IMR-90 (cell line): ENCODE data around the gene CAVIN4. TPM values are rescaled to one million over a fixed set of nuclear protein-coding genes. Genes with fewer than 3 reads are reported as not detected.

Experiments used
- ATAC-seq: fragments of 200-7000 bp; cut with Tn5 transposase; 2 replicates; pipeline ENCODE4 v1.9.1; 2020; ENCODE audit warnings: low read depth, mild to moderate bottlenecking, moderate library complexity
- BruUV-seq: library from RNA; stranded (reverse); fragments of 400-500 nt; replicated peaks from 2 replicates; lab custom pipeline; 2021; lab: Mats Ljungman, UMichigan
- CTCF ChIA-PET: fragments of 300-600 bp; formaldehyde crosslinking; extraction: SDS; loops from one replicate; lab custom pipeline; 2021; ENCODE audit warnings: antibody characterized with exemption; lab: Yijun Ruan, JAX
- POLR2A ChIA-PET: fragments of 300-600 bp; sonication (Branson Sonifier 250); formaldehyde crosslinking; loops from one replicate; lab custom pipeline; 2022; ENCODE audit warnings: antibody characterized with exemption; ENCODE audit not compliant: unreplicated experiment; lab: Charles Lee
- DNase-seq: peaks from one replicate; pipeline ENCODE4 v3.0.0; 2013
- H2AFZ ChIP-seq: replicated peaks from 2 replicates; pipeline ENCODE3; 2013; ENCODE audit warnings: low read length, mild to moderate bottlenecking; ENCODE audit not compliant: poor library complexity
- H2AK5ac ChIP-seq: 2 replicates; pipeline ENCODE4 v1.6.1; 2013; ENCODE audit warnings: low read depth, low read length, inconsistent platforms
- H2AK9ac ChIP-seq: replicated peaks from 2 replicates; pipeline ENCODE3; 2013; ENCODE audit warnings: mild to moderate bottlenecking, low read depth, low read length, moderate library complexity; ENCODE audit not compliant: poor library complexity
- H2BK120ac ChIP-seq: 2 replicates; pipeline ENCODE4 v1.6.1; 2013; ENCODE audit warnings: low read depth, low read length, inconsistent platforms
- H2BK15ac ChIP-seq: 3 replicates; pipeline ENCODE4 v1.6.1; 2013; ENCODE audit warnings: low read depth, low read length, inconsistent platforms
- H2BK20ac ChIP-seq: 2 replicates; pipeline ENCODE4 v1.6.1; 2013; ENCODE audit warnings: low read depth, mild to moderate bottlenecking, inconsistent platforms, low read length, moderate library complexity
- H2BK5ac ChIP-seq: 2 replicates; pipeline ENCODE4 v1.6.1; 2013; ENCODE audit warnings: mild to moderate bottlenecking, low read depth, low read length, inconsistent platforms; ENCODE audit not compliant: poor library complexity, severe bottlenecking
- H3K14ac ChIP-seq: replicated peaks from 2 replicates; pipeline ENCODE4 v1.6.1; 2013; ENCODE audit warnings: low read depth, low read length, inconsistent platforms
- H3K18ac ChIP-seq: 2 replicates; pipeline ENCODE4 v1.6.1; 2013; ENCODE audit warnings: low read depth, low read length, control low read depth
- H3K23ac ChIP-seq: 2 replicates; pipeline ENCODE4 v1.6.1; 2013; ENCODE audit warnings: low read depth, low read length, inconsistent platforms
- H3K27ac ChIP-seq: 2 replicates; pipeline ENCODE4 v1.5.1; 2013; ENCODE audit warnings: mild to moderate bottlenecking, control low read depth, low read length; ENCODE audit not compliant: insufficient read depth
- H3K27me3 ChIP-seq: 2 replicates; pipeline ENCODE4 v1.6.1; 2013; ENCODE audit warnings: low read length; ENCODE audit not compliant: control insufficient read depth, insufficient read depth
- H3K36me3 ChIP-seq: 2 replicates; pipeline ENCODE4 v1.6.1; 2013; ENCODE audit warnings: low read length, mixed read lengths; ENCODE audit not compliant: control insufficient read depth, insufficient read depth
- H3K4ac ChIP-seq: 2 replicates; pipeline ENCODE4 v1.6.1; 2013; ENCODE audit warnings: low read depth, low read length, inconsistent platforms
- H3K4me1 ChIP-seq: 2 replicates; pipeline ENCODE4 v1.6.1; 2013; ENCODE audit warnings: low read length, mixed read lengths; ENCODE audit not compliant: control insufficient read depth, insufficient read depth
- H3K4me2 ChIP-seq: 2 replicates; pipeline ENCODE4 v1.6.1; 2013; ENCODE audit warnings: low read depth, mild to moderate bottlenecking, control low read depth, low read length, moderate library complexity
- H3K4me3 ChIP-seq: 2 replicates; pipeline ENCODE4 v1.5.1; 2013; ENCODE audit warnings: low read depth, mild to moderate bottlenecking, control low read depth, low read length, moderate library complexity; ENCODE audit not compliant: insufficient read depth
- H3K56ac ChIP-seq: 2 replicates; pipeline ENCODE4 v1.6.1; 2013; ENCODE audit warnings: low read length, inconsistent platforms; ENCODE audit not compliant: insufficient read depth; ENCODE audit errors: extremely low read depth
- H3K79me1 ChIP-seq, 2 experiments: 2 replicates each; pipeline ENCODE4 v1.6.1; 2013; ENCODE audit warnings: low read length in 2 of 2, inconsistent platforms in 1 of 2, low read depth in 1 of 2
- H3K9ac ChIP-seq: 2 replicates; pipeline ENCODE4 v1.6.1; 2013; ENCODE audit warnings: low read depth, low read length, control low read depth
- H3K9me1 ChIP-seq: 2 replicates; pipeline ENCODE4 v1.6.1; 2013; ENCODE audit warnings: low read length, inconsistent platforms; ENCODE audit not compliant: insufficient read depth
- H3K9me3 ChIP-seq: 2 replicates; pipeline ENCODE4 v1.6.1; 2013; ENCODE audit warnings: low read length; ENCODE audit not compliant: control insufficient read depth, insufficient read depth
- H4K20me1 ChIP-seq: 2 replicates; pipeline ENCODE4 v1.6.1; 2013; ENCODE audit warnings: low read length, inconsistent platforms; ENCODE audit not compliant: insufficient read depth
- H4K5ac ChIP-seq: 2 replicates; pipeline ENCODE4 v1.6.1; 2013; ENCODE audit warnings: mild to moderate bottlenecking, low read depth, low read length, control low read depth
- H4K8ac ChIP-seq, 2 experiments: 2 replicates each; pipeline ENCODE4 v1.6.1; 2013; ENCODE audit warnings: low read depth in 2 of 2, low read length in 2 of 2, control low read depth in 1 of 2, inconsistent platforms in 1 of 2
- H4K91ac ChIP-seq: 2 replicates; pipeline ENCODE4 v1.6.1; 2013; ENCODE audit warnings: low read depth, low read length, inconsistent platforms; ENCODE audit not compliant: insufficient read depth
- BHLHE40 ChIP-seq: fragments of 150-350 bp; IDR thresholded peaks from 2 replicates; pipeline ENCODE4 v1.6.1; 2016; ENCODE audit warnings: mild to moderate bottlenecking, low read depth, low read length
- CEBPB ChIP-seq: IDR thresholded peaks from 2 replicates; pipeline ENCODE4 v1.6.1; 2012; ENCODE audit warnings: low read depth, low read length, improper control_type of control experiment
- CHD1 ChIP-seq: IDR thresholded peaks from 2 replicates; pipeline ENCODE4 v1.6.1; 2012; ENCODE audit warnings: low read depth, low read length, improper control_type of control experiment
- CTCF ChIP-seq: conservative IDR thresholded peaks from 2 replicates; pipeline ENCODE4 v1.5.1; 2012; ENCODE audit warnings: mild to moderate bottlenecking, low read depth, low read length, improper control_type of control experiment
- ELK1 ChIP-seq: fragments of 150-350 bp; IDR thresholded peaks from 2 replicates; pipeline ENCODE4 v1.6.1; 2016; ENCODE audit warnings: low read depth, mild to moderate bottlenecking, low read length, moderate library complexity, borderline replicate concordance
- FOS ChIP-seq: fragments of 150-350 bp; IDR thresholded peaks from 2 replicates; pipeline ENCODE4 v1.6.1; 2016; ENCODE audit warnings: low read depth, low read length
- MAFK ChIP-seq: IDR thresholded peaks from 2 replicates; pipeline ENCODE4 v1.6.1; 2012; ENCODE audit warnings: low read depth, low read length, improper control_type of control experiment
- MAZ ChIP-seq: IDR thresholded peaks from 2 replicates; pipeline ENCODE4 v1.6.1; 2012; ENCODE audit warnings: low read depth, mild to moderate bottlenecking, low read length, improper control_type of control experiment, moderate library complexity, borderline replicate concordance
- MXI1 ChIP-seq: IDR thresholded peaks from 2 replicates; pipeline ENCODE4 v1.6.1; 2012; ENCODE audit warnings: low read depth, mild to moderate bottlenecking, low read length, moderate library complexity, borderline replicate concordance
- NFE2L2 ChIP-seq: fragments of 150-350 bp; IDR thresholded peaks from 2 replicates; pipeline ENCODE4 v1.6.1; 2016; ENCODE audit warnings: low read depth, mild to moderate bottlenecking, low read length
- POLR2A ChIP-seq: IDR thresholded peaks from 2 replicates; pipeline ENCODE4 v1.6.1; 2012; ENCODE audit warnings: mild to moderate bottlenecking, low read depth, low read length
- RCOR1 ChIP-seq: IDR thresholded peaks from 2 replicates; pipeline ENCODE4 v1.6.1; 2012; ENCODE audit warnings: mild to moderate bottlenecking, low read length, improper control_type of control experiment; ENCODE audit not compliant: insufficient replicate concordance
- RFX5 ChIP-seq: IDR thresholded peaks from 2 replicates; pipeline ENCODE4 v1.8.0; 2012; ENCODE audit warnings: low read depth, mild to moderate bottlenecking, low read length, moderate library complexity
- SMC3 ChIP-seq: fragments of 150-350 bp; IDR thresholded peaks from 2 replicates; pipeline ENCODE4 v1.6.1; 2016; ENCODE audit warnings: low read depth, mild to moderate bottlenecking, antibody characterized with exemption, low read length, moderate library complexity
- WGBS, 2 experiments: methylation state at CpG; one replicate each; pipeline versions ENCODE4 v1.1.5 to v1.1.7; 2013; ENCODE audit warnings: missing lambda C conversion rate in 2 of 2; ENCODE audit not compliant: insufficient read length in 1 of 2; ENCODE audit errors: extremely low coverage in 2 of 2; 5-methylcytosine and 5-hydroxymethylcytosine counted together
- dilution Hi-C: fragments of 300-500 bp; cut with HindIII; formaldehyde crosslinking; loops from one replicate; pipeline ENCODE4 v1.14.3; 2018; ENCODE audit warnings: low sequenced_read_pairs; ENCODE audit not compliant: unreplicated experiment
- in situ Hi-C: fragments of 300-500 bp; cut with MboI; formaldehyde crosslinking; loops from 3 replicates; pipeline ENCODE4 v1.14.3; 2019; ENCODE audit warnings: low sequenced_read_pairs, inconsistent platforms, mixed read lengths
- intact Hi-C: fragments of 100-400 bp; cut with micrococcal nuclease; formaldehyde crosslinking; loops from 2 replicates; pipeline ENCODE4 v1.10.0; 2022
- polyA plus RNA-seq, 3 experiments: library from polyadenylated mRNA; depleted of rRNA; stranded (reverse); fragments of >200 nt; gene quantifications; 2 replicates each; pipeline ENCODE4 v1.2.3, GENCODE V29; 2012; ENCODE audit warnings: low replicate concordance in 1 of 3
- total RNA-seq: library from RNA; depleted of rRNA; stranded (reverse); fragments of >200 nt; gene quantifications from 2 replicates; pipeline ENCODE4 v1.2.3, GENCODE V29; 2012

The CAVIN4 gene
- total and polyA plus RNA-seq, 2 of the 4 experiments (the other 2 are of a cell fraction): 2.2 to 2.6 TPM

- POLR2A ChIA-PET: no interaction called here
These were observed 20.8 kb upstream of the CAVIN4 start for GRCh38 chr9:100557053-100557452.

More at GRCh38 chr9:100557053-100557452, 20.8 kb upstream of the CAVIN4 start:
- Histone ChIP-seq H4K8ac (no peak overlapping the region), H3K4me3 (no peak overlapping the region), H2AK9ac (no peak overlapping the region), H3K14ac (no peak overlapping the region), H3K18ac (no peak overlapping the region), H3K9me1 (0 out of 2 replicates have a peak, but pooled peaks cover 3% of the 10 kb centered on the region), H3K36me3 (peaks cover 2% of the 10 kb centered on the region; the same call in 1 of the 2 replicates), H3K23ac (no peak overlapping the region), H3K4me2 (no peak overlapping the region), H2BK15ac (no peak overlapping the region), H4K5ac (no peak overlapping the region), H3K27me3 (no peaks in the 10 kb centered on the region), H2BK120ac (no peak overlapping the region), H3K27ac (no peak overlapping the region), H3K79me1 (no peaks in the 10 kb centered on the region; a peak in 1 of 4 replicates), H3K9ac (no peak overlapping the region), H2AFZ (no peak overlapping the region), H2BK20ac (no peak overlapping the region), H4K20me1 (no peaks in the 10 kb centered on the region; the same call in 1 of the 2 replicates), H3K4me1 (0 out of 2 replicates have a peak, but pooled peaks cover 1% of the 10 kb centered on the region), H2AK5ac (no peak overlapping the region), H2BK5ac (no peak overlapping the region), H3K9me3 (no peaks in the 10 kb centered on the region), H3K4ac (no peak overlapping the region), H3K56ac (no peak overlapping the region), H4K91ac (no peak overlapping the region)
- CTCF ChIA-PET: interaction anchor here (0.6 kb wide), 1 partner anchor 37 kb away, joined by 7 read pairs; no protein-coding TSS in a partner anchor
- WGBS, 2 experiments: 92% methylated on average over 2 of the region's 3 CpGs; no CpG with 5 or more reads in 1 of the 2 experiments
- in situ Hi-C loops (no loop called here), intact Hi-C loops (no loop called here), dilution Hi-C loops (no loop called here)
- ATAC-seq: no peak
- TF ChIP-seq CTCF (no peak), MXI1 (no peak), RCOR1 (no peak), MAZ (no peak), POLR2A (no peak), RFX5 (no peak), BHLHE40 (no peak), ELK1 (no peak), CEBPB (no peak), NFE2L2 (no peak), SMC3 (no peak), FOS (no peak), MAFK (no peak), CHD1 (no peak)
- DNase-seq: no peak
- BruUV-seq: no TSS peak
